ENCODE results near the gene SMARCAL1.

The SMARCAL1 gene

DNA sequence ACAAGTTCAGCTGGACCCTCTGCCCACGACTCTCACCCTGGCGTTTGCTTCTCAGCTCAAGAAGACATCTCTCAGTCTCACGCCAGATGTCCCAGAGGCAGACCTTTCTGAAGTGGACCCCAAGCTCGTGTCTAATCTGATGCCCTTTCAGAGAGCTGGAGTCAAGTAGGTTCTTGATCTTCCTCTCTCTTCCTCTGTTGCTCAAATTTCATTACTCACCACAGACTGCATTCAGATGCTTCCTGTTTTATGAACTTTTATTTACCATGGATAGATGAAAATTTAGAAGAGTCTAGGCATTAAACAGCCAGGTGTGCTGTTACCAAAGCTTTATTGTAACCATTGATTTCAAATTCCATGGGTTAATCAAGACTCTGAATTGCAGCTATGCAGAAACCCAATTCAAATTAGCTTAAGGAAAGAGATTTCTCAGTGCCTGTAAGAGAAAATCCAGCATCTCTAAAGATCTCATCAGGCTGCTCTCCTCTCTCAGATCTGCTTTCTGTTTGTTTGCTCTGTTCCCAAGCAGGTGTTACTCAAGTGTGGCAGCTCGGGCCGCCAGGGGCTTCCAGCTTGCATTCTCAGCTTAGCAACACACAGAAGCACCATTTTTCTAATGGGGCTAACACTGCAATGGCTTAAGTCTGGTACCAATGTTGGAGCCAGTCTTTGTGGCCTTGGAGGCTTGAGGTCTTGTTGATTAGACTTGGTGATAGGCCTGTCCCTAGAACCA lies 16.5 kb downstream of the SMARCAL1 start:
- DNase-seq = peak; percentile 54

DNA sequence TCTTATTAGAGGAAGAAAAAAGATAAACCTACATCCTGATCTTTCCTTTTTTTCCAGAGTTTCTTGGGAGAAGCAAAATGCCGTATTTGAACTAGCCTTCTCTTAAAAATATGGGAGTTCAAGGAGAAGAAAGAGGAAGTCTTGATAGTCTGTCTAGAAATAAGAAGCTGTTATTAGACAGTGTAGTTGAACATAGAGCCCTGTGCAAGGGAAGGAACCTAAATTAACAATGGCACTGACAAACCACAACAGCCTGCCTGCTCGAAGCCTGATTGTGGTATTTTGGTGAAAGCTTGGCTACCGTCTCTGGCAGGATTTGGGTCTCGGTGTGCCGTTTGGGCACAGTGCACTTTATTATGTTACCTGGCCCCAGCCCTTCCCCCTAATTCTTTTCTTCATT lies 17.1 kb downstream of the SMARCAL1 start:
- no peak for DNase-seq

DNA sequence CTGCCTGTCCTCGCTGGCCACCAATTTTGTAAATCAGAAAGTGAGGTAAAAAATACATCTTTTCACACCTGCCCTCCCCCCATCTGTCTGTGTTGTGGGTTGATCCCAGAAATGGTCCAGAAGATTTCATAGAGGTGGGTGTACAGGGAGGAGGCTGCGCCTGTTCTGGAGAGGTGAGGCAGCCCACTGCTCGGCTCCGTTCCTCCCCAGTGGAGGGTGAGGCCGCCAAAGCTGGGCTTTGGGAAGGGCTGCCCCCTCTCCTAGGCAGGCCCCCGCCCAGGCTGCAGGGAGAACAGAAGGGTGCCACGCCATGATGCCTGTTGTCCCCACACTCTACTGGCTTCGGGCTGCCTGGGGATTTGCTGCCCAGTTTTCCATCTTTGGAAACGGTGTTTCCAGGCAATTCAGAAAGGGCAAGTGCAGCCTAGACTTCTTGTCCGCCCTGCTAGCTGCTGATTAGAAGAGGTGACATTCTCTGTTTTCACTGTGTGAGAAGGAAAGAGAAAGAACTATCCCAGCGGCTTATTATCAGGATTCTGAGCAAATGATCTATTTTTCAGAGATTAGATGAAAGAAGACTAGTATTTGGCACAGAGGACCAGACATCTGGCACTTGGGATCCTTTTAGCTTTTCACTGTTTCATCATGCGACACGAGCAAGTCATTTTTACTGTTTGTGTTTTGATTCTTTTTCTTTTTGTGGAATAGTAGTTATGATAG lies 18.7 kb downstream of the SMARCAL1 start:
- DNase-seq = no peak

DNA sequence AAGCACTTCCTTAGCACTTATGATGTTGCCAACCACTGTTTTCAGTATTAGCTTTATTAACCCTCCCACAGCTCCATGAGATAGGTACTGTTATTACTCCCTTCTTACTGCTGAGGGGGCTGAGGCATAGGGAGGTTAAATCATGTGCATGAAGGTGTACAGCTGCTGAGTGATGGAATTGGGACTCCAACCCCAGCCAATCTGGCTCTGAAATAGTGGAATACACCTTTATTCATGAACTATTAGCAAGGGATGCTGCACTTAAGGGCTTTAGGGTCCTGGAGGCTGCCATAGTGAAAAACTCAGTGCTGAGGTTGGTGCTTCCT lies 19.2 kb downstream of the SMARCAL1 start:
- no peak for DNase-seq

DNA sequence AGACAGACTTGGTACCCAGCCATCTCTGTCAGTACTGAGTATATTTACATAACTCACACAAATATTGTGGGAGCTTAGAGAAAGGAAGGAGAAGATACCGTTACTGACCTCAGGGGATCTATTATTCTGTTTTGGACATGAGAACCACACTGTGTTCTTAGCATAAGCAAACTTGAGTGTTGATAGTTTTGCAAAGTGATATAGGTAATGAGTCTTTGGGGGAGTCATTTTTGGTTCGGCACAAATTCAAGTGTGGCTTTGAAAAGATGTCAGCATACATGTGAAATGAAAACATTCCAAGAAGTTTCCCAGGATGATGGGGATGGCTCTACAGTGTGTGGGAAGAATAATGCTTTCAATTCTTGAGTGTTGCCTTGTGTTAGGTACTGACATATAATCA lies 24.1 kb downstream of the SMARCAL1 start:
- no peak for DNase-seq

DNA sequence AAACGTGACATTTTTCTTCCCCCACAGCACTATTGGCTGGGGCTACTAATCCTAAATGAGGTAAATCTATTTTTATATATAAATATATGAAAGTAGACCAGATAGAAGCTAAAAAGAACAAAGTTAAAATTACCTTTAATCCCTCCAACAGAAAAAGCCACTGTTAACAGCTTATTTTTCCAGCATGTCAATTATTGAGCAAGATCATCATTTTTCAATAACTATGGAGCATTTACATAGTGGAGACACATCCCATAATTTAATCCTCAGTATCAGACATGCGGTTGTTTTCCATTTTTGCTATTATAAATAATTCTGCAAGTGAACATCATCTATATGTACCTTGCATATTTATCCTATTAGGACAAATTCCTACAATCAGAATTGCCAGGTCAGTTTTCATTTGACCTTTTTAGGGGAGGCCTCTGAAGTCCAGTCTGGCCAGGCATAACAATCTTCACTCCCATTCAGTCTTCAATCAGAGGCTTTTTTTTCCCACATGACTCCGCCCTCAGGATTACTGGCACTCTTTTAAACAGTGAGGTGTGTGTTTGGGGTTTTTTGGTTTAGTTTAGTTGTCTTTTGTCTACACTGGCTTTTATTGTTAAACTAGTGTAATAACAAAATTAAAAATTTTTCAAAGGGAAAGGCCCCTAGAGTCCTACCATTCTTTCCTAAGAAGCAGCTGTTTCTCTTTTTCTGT lies 29.2 kb downstream of the SMARCAL1 start:
- DNase-seq = no peak

DNA sequence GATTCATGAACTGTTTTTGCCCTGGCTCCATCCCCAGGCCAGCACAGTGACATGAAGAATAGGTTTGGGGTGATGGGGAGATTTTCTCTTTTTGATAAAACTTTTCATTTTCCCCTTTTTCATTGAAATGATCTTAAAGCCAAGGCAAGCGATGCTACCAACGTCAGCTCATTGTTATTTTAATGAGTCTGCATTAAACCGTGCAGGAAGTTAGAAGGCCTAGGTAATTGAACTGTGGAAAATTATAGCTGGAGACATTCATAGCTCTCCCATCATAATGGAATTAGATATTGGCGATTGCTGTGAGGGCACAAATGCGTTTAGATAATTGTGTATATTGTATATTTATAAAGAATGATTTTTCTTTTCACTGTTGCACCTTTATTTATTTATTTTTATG lies 33.2 kb downstream of the SMARCAL1 start:
- no peak for DNase-seq

DNA sequence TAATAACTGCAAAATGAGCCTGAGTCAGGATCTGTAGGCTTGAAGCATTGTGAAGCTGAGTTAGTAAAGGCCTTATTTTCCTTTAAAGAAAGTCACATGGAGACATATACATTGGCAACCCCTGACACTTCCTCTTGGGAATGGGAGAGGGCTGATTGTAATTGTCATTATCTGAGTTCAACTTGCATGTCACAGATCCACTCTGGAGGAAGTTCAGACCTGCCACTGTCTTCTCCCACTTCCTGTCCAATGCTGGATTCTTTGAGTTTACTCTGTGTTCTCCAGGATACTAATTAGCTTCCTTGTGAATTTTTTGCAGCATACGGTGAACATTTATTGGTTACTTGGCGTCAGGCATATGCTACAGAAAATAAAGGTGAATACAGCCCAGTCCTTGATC lies 34.1 kb downstream of the SMARCAL1 start:
- DNase-seq = no peak

DNA sequence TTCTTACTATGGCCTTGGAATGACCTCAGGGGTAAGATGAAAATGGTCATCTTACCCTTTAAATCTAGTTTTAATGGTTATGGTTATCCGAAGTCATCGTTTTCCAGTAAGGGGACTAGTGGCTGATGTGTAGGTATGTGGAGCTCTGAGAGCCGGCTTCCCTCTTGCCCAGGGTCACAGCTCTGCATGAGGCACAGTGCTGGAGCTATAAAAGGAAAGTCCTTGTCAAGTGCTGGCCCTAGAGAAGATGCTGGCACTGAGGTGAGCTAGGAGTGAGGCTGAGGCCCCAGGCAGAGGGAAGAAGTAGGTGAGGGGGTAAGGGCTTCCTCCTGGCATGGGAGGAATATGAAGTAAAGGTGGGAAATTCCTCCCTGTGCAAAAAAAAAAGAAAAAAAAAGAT lies 35.0 kb downstream of the SMARCAL1 start:
- no peak for DNase-seq

DNA sequence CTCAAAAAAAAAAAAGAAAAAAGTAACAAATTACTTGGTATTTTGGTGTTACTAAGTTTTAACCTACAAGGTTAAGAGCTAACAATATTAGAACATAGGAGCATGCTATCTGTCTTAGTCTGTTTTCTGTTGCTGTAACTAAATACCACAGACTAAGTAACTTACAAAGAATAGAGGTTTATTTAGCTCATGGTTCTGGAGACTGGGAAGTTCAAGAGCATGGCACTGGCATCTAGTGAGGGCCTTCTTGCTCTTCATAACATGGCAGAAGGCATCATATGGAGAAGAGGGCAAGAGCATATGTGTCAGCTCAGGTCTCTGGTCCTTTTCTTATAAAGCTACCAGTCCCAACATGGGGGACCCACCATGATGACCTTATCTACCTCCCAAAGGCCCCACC lies 36.5 kb downstream of the SMARCAL1 start:
- DNase-seq = no peak

DNA sequence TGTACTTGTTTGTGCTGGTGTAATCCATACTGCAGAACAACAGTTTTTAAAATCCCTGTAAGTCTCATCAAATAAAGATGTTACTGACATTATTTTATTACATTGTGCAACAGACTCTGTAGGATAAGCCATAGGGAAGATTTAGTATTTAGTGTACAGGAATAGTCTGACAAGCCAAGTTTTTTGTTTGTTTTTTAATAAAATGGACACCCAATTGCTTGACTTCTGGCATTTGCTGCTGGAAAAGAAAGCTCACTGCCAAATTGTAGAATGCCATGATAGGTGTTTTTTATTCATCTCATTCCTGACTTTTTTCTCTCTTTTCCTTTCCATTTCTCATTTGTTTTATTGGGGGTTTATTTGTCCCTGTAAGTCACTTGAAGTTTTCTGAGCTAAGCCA lies 38.1 kb downstream of the SMARCAL1 start:
- DNase-seq = no peak

DNA sequence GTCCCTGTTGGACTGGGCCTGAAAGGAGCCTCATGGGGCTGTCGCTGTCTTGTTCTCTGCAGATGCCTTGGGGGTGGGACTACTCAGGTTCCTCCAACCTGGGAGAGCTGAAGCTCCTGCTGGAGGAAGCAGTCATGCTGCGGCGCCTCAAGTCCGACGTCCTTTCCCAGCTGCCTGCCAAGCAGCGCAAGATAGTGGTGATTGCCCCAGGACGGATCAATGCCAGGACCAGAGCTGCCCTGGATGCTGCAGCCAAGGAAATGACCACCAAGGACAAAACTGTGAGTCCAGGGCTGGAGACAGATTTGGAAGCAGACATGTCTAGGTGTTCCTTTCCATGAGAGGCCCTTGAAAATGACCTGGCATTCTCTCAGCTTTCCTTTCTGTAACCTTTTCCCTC lies 38.5 kb downstream of the SMARCAL1 start:
- no peak for DNase-seq

DNA sequence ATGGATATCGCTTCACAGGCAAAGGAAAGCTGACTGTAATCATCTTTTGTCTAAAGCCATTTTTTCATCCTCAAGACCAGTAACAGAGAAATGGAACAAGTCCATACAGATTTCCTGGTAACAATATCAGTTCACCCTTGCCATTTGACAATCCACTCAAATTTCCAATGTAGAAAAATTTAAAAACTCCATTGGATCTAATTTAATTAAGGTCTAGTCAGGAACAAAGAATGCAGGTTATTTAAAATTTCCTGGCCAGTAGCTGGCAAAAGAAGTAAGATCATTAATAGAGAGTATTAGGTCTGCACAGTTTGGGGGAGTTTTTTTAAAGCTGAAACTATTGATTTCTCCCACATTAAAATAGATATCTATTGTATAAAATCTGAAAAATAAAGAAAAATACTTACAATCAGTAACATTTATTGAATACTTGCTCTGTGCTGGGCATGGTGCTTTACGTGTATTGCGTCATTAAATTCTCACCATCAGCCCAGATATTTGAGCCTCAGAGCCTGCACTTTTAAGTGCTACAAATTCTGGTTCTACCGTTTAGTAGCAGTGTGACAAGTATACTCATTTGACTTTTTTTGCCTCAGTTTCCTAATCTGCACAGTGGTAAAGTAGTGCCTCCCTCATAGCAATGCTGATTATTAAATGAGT lies 41.8 kb downstream of the SMARCAL1 start:
- no peak for DNase-seq

DNA sequence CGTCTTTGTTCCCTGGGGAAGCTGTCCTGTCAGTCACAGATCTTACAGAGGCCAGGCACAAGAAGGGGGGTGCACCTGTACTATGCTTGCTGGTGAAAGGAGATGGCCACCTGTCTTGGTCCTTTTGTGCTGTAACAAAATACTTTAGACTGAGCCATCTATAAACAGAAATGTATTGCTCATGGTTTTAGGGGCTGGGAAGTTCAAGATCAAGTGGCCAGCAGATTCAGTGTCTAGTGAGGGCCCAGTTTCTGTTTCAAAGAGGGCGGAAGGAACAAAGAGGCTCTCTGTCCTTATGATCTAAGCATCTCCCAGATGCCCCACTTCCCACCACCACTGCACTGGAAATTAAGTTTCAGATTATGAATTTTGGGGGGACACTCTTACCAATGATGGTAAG lies 50.9 kb downstream of the SMARCAL1 start:
- no peak for DNase-seq

DNA sequence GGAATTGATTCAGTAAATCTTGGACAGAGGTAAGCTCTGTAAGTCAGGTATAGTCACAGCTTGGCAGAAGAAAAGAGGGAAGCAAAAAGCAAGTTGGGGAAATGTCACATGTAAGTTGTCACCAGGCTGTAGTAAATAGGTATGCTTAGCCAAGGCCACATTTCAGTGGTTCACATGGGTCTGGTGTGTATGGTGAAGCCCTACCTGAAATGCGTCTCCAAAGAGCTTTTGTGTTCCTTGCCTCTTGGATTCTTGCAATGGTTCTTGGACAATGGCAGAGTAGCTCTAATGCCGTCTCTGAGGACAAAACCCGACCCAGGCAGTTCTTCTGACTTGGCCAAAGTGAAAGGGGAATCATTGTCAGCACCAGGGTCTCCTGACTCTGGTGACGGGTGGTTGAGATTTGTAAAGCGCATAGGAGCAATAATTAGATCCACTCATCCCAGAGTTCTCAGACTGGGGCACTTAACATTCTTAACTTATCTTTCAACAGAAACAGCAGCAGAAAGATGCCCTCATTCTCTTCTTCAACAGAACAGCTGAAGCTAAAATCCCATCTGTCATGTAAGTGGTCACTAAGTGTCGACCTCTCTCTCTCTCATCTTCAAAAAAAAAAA lies 51.9 kb downstream of the SMARCAL1 start:
- no peak for DNase-seq

DNA sequence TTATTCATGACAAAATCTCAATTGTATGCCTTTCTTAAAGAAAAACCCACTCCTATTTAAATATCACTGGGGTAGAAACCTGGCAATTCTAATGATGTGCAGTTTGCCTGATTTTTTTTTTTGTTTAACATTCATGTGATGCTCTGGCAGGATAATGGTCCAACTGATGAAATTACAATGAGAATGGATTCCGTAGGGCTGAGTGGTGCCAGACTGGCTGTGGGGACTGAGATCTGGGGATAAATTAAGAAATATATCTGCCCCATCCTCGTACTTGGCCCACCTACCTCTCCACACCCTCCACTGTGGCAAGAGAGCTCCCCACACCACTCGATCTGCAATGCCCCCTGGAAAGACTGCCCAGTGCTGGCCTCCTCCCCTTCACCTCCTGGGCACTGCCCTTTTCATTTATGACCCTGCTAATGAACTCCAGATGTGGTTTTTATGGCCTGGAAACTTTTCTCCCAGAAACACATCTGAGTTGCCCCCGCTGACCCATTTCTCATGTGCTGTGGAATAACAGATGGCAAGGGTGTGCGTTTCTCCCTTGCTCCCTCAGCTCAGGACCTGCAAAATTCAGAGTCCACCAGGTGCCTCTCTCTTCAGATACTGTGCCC lies 53.4 kb downstream of the SMARCAL1 start:
- DNase-seq = no peak

DNA sequence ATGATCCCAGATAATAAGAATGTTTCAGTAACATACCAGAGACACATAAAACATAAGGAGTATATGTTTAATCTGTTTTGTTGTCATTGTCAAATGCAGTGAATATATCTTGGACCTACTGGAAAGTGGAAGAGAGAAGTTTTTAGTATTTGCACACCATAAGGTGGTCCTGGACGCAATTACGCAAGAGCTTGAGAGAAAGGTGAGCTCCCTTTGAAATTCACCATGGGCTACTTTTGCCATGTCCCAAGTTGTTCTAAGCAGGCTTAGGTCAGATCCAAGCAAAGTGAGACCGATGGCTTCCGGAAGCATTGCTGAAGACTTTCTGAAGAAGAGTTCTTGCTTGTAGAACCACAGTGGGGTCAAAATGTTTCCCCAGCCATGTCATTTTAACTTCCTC lies 55.6 kb downstream of the SMARCAL1 start:
- no peak for DNase-seq

DNA sequence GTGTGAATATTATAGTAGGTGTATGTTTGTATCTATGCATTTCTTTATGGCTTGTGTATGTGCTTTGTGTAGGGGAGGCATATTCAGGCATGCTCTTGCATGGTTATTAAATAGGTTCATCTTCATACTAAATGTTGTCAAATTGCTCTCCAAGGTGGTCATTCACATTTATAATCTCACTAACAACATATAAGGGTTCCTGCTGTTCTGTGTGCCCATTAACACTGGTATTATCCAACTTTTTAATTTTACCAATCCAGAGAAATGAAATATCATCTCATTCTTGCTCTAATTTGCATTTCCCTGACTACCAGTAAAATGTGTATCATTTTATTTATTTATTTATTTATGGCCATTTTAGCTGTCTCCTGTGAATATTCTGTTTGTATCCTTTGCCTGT lies 57.4 kb downstream of the SMARCAL1 start:
- no peak for DNase-seq

DNA sequence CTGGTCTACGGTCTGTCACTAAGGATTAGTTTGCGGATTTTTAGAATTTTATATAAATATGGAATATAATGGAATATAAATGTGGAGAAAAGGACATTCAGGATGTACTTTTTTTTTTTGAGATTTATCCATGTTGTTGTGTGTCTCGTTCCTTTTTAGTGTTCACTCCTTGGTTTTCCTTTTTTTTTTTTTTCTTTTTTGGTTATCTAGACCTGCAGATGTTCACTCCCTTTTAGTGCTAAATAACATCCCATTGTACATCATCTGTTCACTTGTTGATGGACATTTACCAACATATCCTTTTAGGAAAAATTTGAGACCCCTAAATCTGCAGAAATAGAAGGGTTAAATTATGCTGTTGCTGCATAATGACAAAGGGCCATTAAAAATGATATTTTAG lies 60.9 kb downstream of the SMARCAL1 start:
- no peak for DNase-seq

DNA sequence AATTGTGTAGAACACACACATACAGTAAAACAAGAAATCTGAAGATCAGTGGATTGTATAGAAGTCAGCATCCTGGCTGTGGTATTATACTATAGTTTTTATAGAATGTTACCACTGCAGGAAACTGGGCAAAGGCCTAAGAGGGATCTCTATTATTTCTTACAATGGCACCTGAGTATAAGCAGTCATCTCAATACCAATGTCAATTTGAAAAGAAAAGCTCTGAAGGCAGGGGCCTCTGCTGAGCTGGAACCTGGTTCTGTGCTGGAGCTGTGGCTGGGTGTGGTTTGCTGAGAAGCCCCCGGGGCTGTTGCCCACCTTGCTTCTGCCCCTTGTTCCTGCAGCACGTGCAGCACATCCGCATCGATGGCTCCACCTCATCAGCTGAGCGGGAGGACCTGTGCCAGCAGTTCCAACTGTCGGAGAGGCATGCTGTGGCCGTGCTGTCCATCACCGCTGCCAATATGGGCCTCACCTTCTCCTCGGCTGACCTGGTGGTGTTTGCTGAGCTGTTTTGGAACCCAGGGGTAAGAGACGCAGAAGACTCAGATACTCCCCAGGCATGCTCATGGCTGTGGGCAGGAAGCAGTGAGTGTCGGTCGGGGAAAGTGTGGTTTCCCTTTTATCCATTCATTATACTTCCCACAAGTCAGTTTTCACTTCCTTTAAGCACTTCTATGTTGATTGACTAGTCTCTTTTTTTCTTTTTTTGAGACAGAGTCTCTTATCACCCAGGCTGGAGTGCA lies 62.8 kb downstream of the SMARCAL1 start:
- DNase-seq = no peak

DNA sequence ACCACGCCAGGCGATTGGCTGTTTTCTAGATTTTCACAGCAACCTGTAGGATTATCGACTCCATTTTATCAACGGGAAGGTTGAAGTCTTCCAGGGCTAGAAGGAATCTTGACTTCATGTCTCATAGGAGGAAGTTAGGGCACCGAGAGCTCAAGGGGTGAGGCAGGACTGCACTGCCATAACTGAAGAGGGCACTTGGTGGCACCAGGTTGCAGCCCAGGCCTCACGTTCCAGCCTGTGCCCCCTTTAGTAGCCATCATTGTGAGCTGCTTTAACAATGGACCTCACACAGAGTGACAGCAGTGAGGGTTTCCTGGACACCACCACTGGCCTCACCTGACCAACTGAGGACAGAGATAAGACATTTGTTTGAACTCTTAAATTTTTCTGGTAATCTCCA lies 63.5 kb downstream of the SMARCAL1 start:
- DNase-seq = no peak
